ENCODE results near the gene ARHGEF39.

Gene ARHGEF39

GRCh38 chr9:35658137-35658967 lies 6.6 kb downstream of the ARHGEF39 start, which contains the start of gene CCDC107:
CCDC107 (plus strand) TSS chr9:35658292; CDS start chr9:35658380, 88 bp downstream.
- no peaks in the 10 kb centered on the region for H4K20me1 ChIP-seq (ENCODE audit: insufficient read depth, low read length)
- no peaks in the 10 kb centered on the region for H3K9me2 ChIP-seq (replicated peaks; ENCODE audit: insufficient read depth, low read length)
- no peak for TF ChIP-seq EZH2 (optimal IDR thresholded peaks at IDR 0.05; ENCODE audit: low read depth, low read length)
- peak; percentile 69 for TF ChIP-seq CTCF (IDR thresholded peaks at IDR 0.05; ENCODE audit: low read length)
- no peak for TF ChIP-seq EZH2phosphoT487 (IDR thresholded peaks at IDR 0.05; ENCODE audit: low read length)
- H3K4me2 ChIP-seq (ENCODE audit: low read depth, low read length) = peak within 1 kb of the TSS; percentile 89
- H3F3A ChIP-seq (ENCODE audit: insufficient read depth, low read length) = peaks cover 20% of the 10 kb centered on the region
- peak within 1 kb of the TSS; percentile 74 for H3K4me3 ChIP-seq (ENCODE audit: low read length)
- H3K4me1 ChIP-seq (ENCODE audit: low read length) = peaks cover 13% of the 10 kb centered on the region; the same call in 1 of the 2 replicates
- peak within 1 kb of the TSS; percentile 80 for H2AFZ ChIP-seq (ENCODE audit: low read length)
- no peaks in the 10 kb centered on the region for H3K36me3 ChIP-seq (replicated peaks; ENCODE audit: insufficient read depth, low read length)
- H3K27me3 ChIP-seq (replicated peaks; ENCODE audit: insufficient read depth, low read length) = no peaks in the 10 kb centered on the region
- H3K27ac ChIP-seq (ENCODE audit: low read length) = peak within 1 kb of the TSS; percentile 91
- DNase-seq = peak; percentile 86
- no peaks in the 10 kb centered on the region for H3K9me3 ChIP-seq (replicated peaks; ENCODE audit: insufficient read depth, low read length)
- H3K79me2 ChIP-seq (ENCODE audit: low read length) = peaks cover 14% of the 10 kb centered on the region
- peak within 1 kb of the TSS; percentile 88 for H3K9ac ChIP-seq (ENCODE audit: low read length)

- Histone ChIP-seq H3K27me3 (replicated peaks; ENCODE audit: insufficient read depth, low read length) (no peaks in the 10 kb centered on the region), H3K9me3 (replicated peaks; ENCODE audit: insufficient read depth, low read length) (no peaks in the 10 kb centered on the region), H3K4me3 (ENCODE audit: low read length) (peak within 1 kb of the TSS; percentile 74), H3K27ac (ENCODE audit: low read length) (peak within 1 kb of the TSS; percentile 91), H3K9ac (ENCODE audit: low read length) (peak within 1 kb of the TSS; percentile 88), H4K20me1 (ENCODE audit: insufficient read depth, low read length) (no peaks in the 10 kb centered on the region), H3K4me2 (ENCODE audit: low read depth, low read length) (peak within 1 kb of the TSS; percentile 89), H3K4me1 (ENCODE audit: low read length) (peaks cover 13% of the 10 kb centered on the region; the same call in 1 of the 2 replicates), H3F3A (ENCODE audit: insufficient read depth, low read length) (peaks cover 20% of the 10 kb centered on the region), H3K79me2 (ENCODE audit: low read length) (peaks cover 14% of the 10 kb centered on the region), H3K36me3 (replicated peaks; ENCODE audit: insufficient read depth, low read length) (no peaks in the 10 kb centered on the region), H2AFZ (ENCODE audit: low read length) (peak within 1 kb of the TSS; percentile 80), H3K9me2 (replicated peaks; ENCODE audit: insufficient read depth, low read length) (no peaks in the 10 kb centered on the region)
- DNase-seq = peak; percentile 98
- TF ChIP-seq EZH2 (optimal IDR thresholded peaks at IDR 0.05; ENCODE audit: low read depth, low read length) (no peak), CTCF (IDR thresholded peaks at IDR 0.05; ENCODE audit: low read length) (peak; percentile 9; the same call in 1 of the 2 replicates)
Measured at GRCh38 chr9:35657546-35658136, 7.4 kb downstream of the ARHGEF39 start, which contains the start of gene RMRP. RMRP (minus strand) TSS chr9:35658019.

GRCh38 chr9:35656831-35657545 lies 8.0 kb downstream of the ARHGEF39 start:
- no peak for TF ChIP-seq CTCF (IDR thresholded peaks at IDR 0.05; ENCODE audit: low read length)
- TF ChIP-seq EZH2phosphoT487 (IDR thresholded peaks at IDR 0.05; ENCODE audit: low read length) = no peak
- no peak for TF ChIP-seq EZH2 (optimal IDR thresholded peaks at IDR 0.05; ENCODE audit: low read depth, low read length)

More at GRCh38 chr9:35656831-35657545, 8.0 kb downstream of the ARHGEF39 start:
- Histone ChIP-seq H2AFZ (ENCODE audit: low read length) (peak overlapping the region; percentile 44), H3K27me3 (replicated peaks; ENCODE audit: insufficient read depth, low read length) (no peaks in the 10 kb centered on the region), H3K36me3 (replicated peaks; ENCODE audit: insufficient read depth, low read length) (no peaks in the 10 kb centered on the region), H3K79me2 (ENCODE audit: low read length) (peaks cover 14% of the 10 kb centered on the region), H4K20me1 (ENCODE audit: insufficient read depth, low read length) (no peaks in the 10 kb centered on the region), H3K9me3 (replicated peaks; ENCODE audit: insufficient read depth, low read length) (no peaks in the 10 kb centered on the region), H3K27ac (ENCODE audit: low read length) (peak overlapping the region; percentile 91; the same call in 1 of the 2 replicates), H3K4me2 (ENCODE audit: low read depth, low read length) (peak overlapping the region; percentile 89), H3K4me1 (ENCODE audit: low read length) (peaks cover 13% of the 10 kb centered on the region; the same call in 1 of the 2 replicates), H3K9me2 (replicated peaks; ENCODE audit: insufficient read depth, low read length) (no peaks in the 10 kb centered on the region), H3K9ac (ENCODE audit: low read length) (peak overlapping the region; percentile 37; the same call in 1 of the 2 replicates), H3F3A (ENCODE audit: insufficient read depth, low read length) (peaks cover 20% of the 10 kb centered on the region), H3K4me3 (ENCODE audit: low read length) (peak overlapping the region; percentile 33; the same call in 1 of the 2 replicates)
- DNase-seq = no peak

All from MM.1S (cell line).